OCI-LY7 (cell line): ENCODE results near the gene LYRM2. TPM values are rescaled to one million over a fixed set of nuclear protein-coding genes. Genes with fewer than 3 reads are reported as not detected.

ENCODE experiments used
- BruUV-seq: library from RNA; stranded (reverse); fragments of 400-500 nt; replicated peaks from 2 replicates; lab custom pipeline; 2021; lab: Mats Ljungman, UMichigan
- CTCF ChIA-PET: fragments of 300-600 bp; sonication (Branson Sonifier 250); formaldehyde crosslinking; loops from one replicate; lab custom pipeline; 2022; ENCODE audit warnings: antibody characterized with exemption; ENCODE audit not compliant: unreplicated experiment; lab: Charles Lee
- POLR2A ChIA-PET: fragments of 300-600 bp; sonication (Branson Sonifier 250); formaldehyde crosslinking; loops from one replicate; lab custom pipeline; 2022; ENCODE audit warnings: antibody characterized with exemption; lab: Charles Lee
- DNase-seq: peaks from one replicate; pipeline ENCODE4 v3.0.0-alpha.2; 2015; ENCODE audit warnings: low spot score
- H2AFZ ChIP-seq: fragments of 200-600 bp; sonication (generic), shearing (Covaris generic); 2 replicates; pipeline ENCODE4 v1.6.1; 2014; ENCODE audit warnings: mild to moderate bottlenecking, antibody characterized with exemption, low read length, moderate library complexity
- H3K27ac ChIP-seq: fragments of 200-600 bp; sonication (generic); 2 replicates; pipeline ENCODE4 v1.5.1; 2014; ENCODE audit warnings: mixed run types, low read depth, mild to moderate bottlenecking, moderate library complexity, low read length, inconsistent platforms; ENCODE audit not compliant: poor library complexity, severe bottlenecking
- H3K36me3 ChIP-seq: fragments of 200-600 bp; sonication (generic); 2 replicates; pipeline ENCODE4 v1.6.1; 2014; ENCODE audit warnings: mild to moderate bottlenecking, antibody characterized with exemption, low read length, moderate library complexity, mixed read lengths; ENCODE audit not compliant: insufficient read depth
- H3K4me1 ChIP-seq: fragments of 200-600 bp; sonication (generic); 2 replicates; pipeline ENCODE4 v1.5.1; 2014; ENCODE audit warnings: mild to moderate bottlenecking, low read length; ENCODE audit not compliant: insufficient read depth, poor library complexity, severe bottlenecking
- H3K4me2 ChIP-seq: fragments of 200-600 bp; sonication (generic); 2 replicates; pipeline ENCODE4 v1.6.1; 2014; ENCODE audit warnings: mild to moderate bottlenecking, low read length
- H3K4me3 ChIP-seq: fragments of 200-600 bp; sonication (generic); 2 replicates; pipeline ENCODE4 v1.5.1; 2014; ENCODE audit warnings: mild to moderate bottlenecking, low read depth, low read length; ENCODE audit not compliant: poor library complexity, severe bottlenecking
- H3K79me2 ChIP-seq: fragments of 200-600 bp; sonication (generic); 2 replicates; pipeline ENCODE4 v1.6.1; 2016; ENCODE audit warnings: low read depth, mild to moderate bottlenecking, low read length, moderate library complexity, mixed read lengths; ENCODE audit not compliant: insufficient read depth
- H3K9me2 ChIP-seq: fragments of 200-600 bp; sonication (generic); 2 replicates; pipeline ENCODE4 v1.6.1; 2016; ENCODE audit warnings: mild to moderate bottlenecking, low read length, mixed read lengths; ENCODE audit not compliant: insufficient read depth
- H3K9me3 ChIP-seq: fragments of 200-600 bp; sonication (generic); 2 replicates; pipeline ENCODE4 v1.6.1; 2014; ENCODE audit warnings: mild to moderate bottlenecking, mixed run types, low read length, mixed read lengths
- H4K20me1 ChIP-seq: fragments of 200-600 bp; sonication (generic); 2 replicates; pipeline ENCODE4 v1.6.1; 2014; ENCODE audit warnings: mild to moderate bottlenecking, antibody characterized with exemption, low read length, moderate library complexity, mixed read lengths; ENCODE audit not compliant: insufficient read depth
- CTCF ChIP-seq: fragments of 200-600 bp; sonication (generic); conservative IDR thresholded peaks from 2 replicates; pipeline ENCODE4 v1.5.1; 2014; ENCODE audit warnings: mild to moderate bottlenecking, antibody characterized with exemption, low read length, moderate library complexity, mixed read lengths
- EZH2phosphoT487 ChIP-seq: fragments of 200-600 bp; sonication (generic); IDR thresholded peaks from 2 replicates; pipeline ENCODE4 v1.6.1; 2018; ENCODE audit warnings: low read depth, borderline replicate concordance, mild to moderate bottlenecking, mixed run types, antibody characterized with exemption, low read length, moderate library complexity, mixed read lengths
- intact Hi-C: fragments of 100-400 bp; cut with micrococcal nuclease; formaldehyde crosslinking; loops from one replicate; pipeline ENCODE4 v1.10.0; 2022; ENCODE audit not compliant: unreplicated experiment
- total RNA-seq, 2 experiments: library from RNA; depleted of rRNA in 1 of 2; stranded (reverse); fragments of >200 nt in 1 of 2; shearing (Covaris generic) in 1 of 2; gene quantifications; 2 replicates each; pipeline ENCODE4 v1.2.3, GENCODE V29; 2014 to 2022

Gene LYRM2
- total RNA-seq, 2 experiments from 2014 or later: 17.7 to 40.6 TPM

- no TSS peak for BruUV-seq
- Histone ChIP-seq H3K9me3 (no peaks in the 10 kb centered on the region), H3K9me2 (no peaks in the 10 kb centered on the region), H3K27ac (no peak overlapping the region), H2AFZ (no peak overlapping the region), H3K36me3 (peaks cover 95% of the 10 kb centered on the region), H3K4me2 (no peak overlapping the region), H3K79me2 (no peaks in the 10 kb centered on the region), H3K4me3 (no peak overlapping the region), H3K4me1 (no peaks in the 10 kb centered on the region), H4K20me1 (no peaks in the 10 kb centered on the region)
- no peak for TF ChIP-seq EZH2phosphoT487
- TF ChIP-seq CTCF: no peak
- DNase-seq: no peak
- intact Hi-C loops: no loop called here
- POLR2A ChIA-PET: no interaction called here
- CTCF ChIA-PET: no interaction called here
These were observed 40.0 kb upstream of the LYRM2 start for GRCh38 chr6:89678531-89678930.

- Histone ChIP-seq H2AFZ (no peak overlapping the region), H4K20me1 (no peaks in the 10 kb centered on the region), H3K9me2 (no peaks in the 10 kb centered on the region), H3K36me3 (peaks cover 97% of the 10 kb centered on the region), H3K4me2 (no peak overlapping the region), H3K4me1 (no peaks in the 10 kb centered on the region), H3K79me2 (no peaks in the 10 kb centered on the region), H3K27ac (no peak overlapping the region), H3K4me3 (no peak overlapping the region), H3K9me3 (no peaks in the 10 kb centered on the region)
- DNase-seq: no peak
- TF ChIP-seq CTCF (no peak), EZH2phosphoT487 (no peak)
- intact Hi-C loops: no loop called here
- POLR2A ChIA-PET: interaction anchor here (0.7 kb wide), 1 partner anchor 37 kb away, joined by 3 read pairs; no protein-coding TSS in a partner anchor
- CTCF ChIA-PET: no interaction called here
- BruUV-seq: no TSS peak
These were observed 37.6 kb upstream of the LYRM2 start for GRCh38 chr6:89675949-89676748.
